HG03378 (cell line): ENCODE data around the gene OSBPL3.

Experiments
- ATAC-seq: cut with Tn5 transposase; IDR thresholded peaks from one replicate; pipeline ENCODE4 v1.9.1; 2021; ENCODE audit warnings: mild to moderate bottlenecking, moderate library complexity; ENCODE audit not compliant: unreplicated experiment

Gene OSBPL3

DNA sequence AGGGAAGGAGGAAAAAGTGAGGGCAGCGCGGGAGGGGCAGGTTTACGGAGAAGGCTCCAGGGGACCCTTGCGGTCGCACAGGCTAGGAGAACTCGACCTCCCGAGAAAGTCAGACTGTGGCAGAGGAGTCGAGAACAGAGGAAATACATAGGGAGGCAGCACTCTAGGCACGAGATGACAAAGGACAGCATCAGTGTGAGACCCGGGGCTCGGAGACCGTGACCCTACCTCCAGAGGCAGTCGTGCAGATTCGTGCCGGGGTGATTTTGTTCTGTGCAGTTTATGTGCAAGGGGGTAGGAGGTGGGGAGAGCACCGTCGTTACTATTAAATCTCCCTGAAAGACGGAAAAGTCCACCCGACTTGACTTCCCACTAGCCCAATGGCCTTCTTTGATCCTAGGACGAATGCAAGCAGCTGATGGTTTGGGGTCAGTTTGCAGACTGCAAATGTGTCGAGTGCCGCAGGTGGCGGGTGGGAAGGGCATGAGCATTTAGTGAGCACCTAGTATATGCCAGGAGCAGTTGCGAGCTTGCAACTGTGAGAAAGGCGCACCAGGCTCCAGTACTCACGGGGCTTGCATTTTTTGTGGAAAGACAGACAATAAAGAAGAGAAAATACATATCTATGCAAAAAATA lies 674 bp upstream of the OSBPL3 start:
- peak; percentile 8 for ATAC-seq

GRCh38 chr7:24979470-24979862 lies 512 bp downstream of the OSBPL3 start:
- peak; percentile 37 for ATAC-seq

DNA sequence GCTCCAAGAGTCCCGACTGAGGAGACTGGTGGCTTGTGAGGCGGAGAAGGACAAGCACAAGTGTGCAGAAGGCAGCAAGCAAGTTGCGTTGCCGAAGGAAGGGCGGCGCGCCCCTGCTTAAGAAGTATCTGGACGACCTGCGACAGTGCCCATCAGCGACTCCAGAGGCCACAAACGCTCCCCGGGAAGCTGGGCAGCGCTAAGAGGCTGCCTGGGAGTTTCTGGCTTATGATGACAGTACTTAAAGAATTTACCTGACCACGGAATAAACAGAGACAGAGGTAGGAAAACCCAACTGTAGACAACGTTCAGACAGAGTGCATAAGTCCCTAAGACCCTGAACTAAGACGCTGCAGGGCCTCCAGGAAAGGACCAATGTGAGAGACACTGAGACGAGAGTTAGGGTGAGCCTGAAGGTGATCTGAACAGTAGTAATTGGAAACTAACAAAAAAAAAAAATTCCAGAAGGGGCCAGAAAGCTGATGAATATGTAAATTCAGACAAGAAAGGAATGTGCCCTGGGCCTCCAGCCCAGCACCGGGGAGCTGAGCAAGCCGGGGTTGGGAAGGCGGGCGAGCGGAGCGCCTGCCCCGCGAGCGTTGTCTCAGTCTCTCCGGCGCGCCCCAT lies 1.0 kb downstream of the OSBPL3 start:
- ATAC-seq, result peak; percentile 5

- ATAC-seq, result no peak
Measured at GRCh38 chr7:24975644-24976260, 4.2 kb downstream of the OSBPL3 start.

- ATAC-seq, result no peak
Measured at GRCh38 chr7:24975172-24975571, 4.8 kb downstream of the OSBPL3 start.

DNA sequence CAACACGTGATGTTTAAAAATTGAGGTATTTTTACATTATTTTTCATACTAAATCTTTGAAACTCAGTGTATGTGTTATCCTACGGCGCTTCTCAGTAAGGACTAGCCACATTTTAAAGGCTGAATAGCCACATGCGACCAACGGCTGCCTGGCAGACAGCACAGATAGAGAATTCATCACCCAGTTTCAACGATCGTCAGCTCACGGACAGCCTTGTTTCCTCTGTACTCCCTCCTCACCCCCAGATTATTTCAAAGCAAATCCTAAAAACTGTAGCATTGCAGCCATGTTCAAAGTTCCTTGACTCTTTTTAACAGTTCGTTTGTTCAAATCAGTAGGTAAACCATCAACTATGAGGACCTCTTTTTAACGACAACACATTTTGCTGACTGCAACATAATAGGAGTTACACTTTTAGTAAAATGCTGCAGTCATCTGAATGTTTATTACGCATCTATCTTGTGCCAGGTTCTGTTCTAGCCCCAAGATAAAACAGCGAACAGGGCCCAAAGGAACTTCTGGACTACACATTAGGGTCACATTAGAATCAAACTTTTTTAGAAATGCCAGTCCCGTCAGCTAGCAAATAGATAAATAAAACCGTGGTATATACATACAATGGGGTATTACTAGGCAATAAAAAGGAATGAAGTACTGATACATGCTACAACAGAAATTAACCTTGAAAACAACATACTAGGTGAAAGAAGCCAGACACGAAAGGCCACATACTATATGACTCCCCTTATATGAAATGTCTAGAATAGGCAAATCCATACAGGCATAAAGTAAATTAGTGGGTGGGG lies 5.7 kb downstream of the OSBPL3 start:
- no peak for ATAC-seq

DNA sequence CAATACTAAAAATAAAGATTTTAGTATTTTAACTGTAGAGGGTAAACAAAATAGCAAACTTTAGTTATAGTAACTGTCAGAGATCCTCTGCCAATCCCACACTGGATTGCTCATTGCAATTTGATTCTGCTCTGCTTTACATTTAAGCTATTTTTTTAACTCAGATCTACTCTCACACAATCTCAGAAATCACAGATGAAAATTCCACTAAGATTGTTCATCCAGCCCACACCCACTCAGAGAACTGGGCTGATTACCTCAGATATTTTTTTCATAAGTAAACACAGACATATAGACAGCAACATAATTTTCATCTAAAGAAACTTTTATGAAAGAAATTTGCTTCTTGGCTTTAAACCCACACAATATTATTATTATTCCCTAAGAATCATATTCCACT lies 7.0 kb downstream of the OSBPL3 start:
- no peak for ATAC-seq

GRCh38 chr7:24972166-24972477 lies 7.9 kb downstream of the OSBPL3 start:
- no peak for ATAC-seq

DNA sequence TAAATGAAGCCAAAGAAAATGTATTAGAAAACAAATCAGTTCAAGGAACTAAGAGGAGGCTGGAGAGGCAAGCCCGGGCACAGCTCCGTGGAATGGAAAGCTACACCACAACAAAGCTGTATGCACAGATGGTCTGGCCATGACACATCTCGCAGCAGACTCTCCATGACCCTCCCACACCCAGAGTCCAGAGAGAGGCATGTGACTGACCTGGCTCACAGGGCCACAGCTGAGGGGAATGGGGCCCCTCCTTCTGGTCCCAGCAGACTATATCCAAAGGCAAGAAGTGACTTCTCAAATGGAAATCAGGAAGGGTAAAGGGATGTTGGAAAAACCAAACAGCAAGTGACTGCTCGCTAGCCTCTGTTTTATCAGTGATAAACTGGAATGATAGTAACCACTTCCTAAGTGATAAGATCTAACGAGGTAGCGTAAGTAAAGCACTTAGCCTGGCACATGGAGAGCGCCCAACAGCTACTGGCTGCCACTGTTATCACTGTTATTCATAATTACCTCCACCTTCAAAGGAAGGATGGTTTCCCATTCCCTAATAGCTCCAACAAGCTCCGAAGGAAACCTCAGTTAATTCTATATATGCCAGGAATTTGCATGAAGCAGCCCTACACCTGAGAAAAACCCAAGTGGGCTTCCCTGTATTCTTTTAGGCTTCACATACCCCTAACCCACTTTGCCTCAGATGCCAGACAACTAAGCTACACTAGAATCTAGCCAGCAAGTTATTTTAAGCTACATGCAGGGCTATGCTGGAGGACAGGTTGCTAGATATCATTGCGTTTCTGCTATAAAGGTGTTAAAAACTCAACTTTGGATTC lies 8.4 kb downstream of the OSBPL3 start:
- ATAC-seq, result no peak

- no peak for ATAC-seq
Measured at GRCh38 chr7:24970676-24971075, 9.3 kb downstream of the OSBPL3 start.

DNA sequence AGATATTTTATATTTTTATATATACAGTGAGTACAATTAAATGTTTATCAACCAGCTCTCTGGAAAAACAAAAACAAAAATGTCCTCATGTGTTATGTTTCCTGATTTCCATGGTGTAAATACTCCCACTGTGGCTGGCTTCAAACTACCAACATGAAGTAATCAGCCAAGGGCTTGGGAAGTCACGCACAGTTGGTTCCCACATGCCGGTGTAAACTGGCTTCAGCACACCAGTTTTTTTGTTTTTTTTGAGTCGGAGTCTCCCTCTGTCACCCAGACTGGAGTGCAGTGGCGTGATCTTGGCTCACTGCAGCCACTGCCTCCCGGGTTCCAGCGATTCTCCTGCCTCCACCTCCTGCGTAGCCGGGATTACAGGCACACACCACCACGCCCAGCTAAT lies 11.8 kb downstream of the OSBPL3 start:
- no peak for ATAC-seq

DNA sequence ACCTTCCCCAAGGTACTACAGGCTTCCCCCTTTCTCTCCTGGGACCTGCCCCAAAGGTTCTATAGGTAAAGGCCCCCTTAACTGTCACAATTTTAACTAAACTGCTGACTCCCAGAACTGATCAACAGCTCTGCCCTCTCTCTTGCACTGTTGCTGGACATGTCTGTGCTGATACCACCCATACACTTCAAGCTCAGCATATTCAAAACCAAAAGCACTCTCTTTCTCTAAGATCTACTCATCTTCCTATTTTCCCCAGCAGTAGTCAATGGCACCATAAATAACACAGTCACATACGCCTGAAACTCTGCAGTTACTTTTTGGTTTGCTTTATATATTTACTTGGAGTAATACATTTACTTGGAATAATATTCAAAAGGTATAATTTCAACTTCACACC lies 12.3 kb downstream of the OSBPL3 start:
- ATAC-seq, result no peak

DNA sequence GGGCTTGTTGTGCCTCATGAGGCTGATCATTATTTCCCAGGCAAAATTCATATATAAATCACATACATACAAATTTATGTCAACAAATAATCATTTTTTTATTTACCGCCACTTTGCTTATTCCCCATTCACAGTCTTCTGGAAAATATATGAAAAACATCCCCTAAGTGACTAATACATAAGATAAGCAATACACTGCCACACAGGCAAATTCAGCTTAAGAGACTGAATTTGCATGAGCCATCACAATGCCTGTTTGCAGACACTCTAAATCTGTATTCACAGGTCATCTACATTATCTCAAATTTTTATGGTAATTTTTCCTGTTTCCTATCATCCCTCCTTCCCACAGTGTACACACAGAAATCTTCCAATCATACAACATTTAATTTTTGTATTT lies 13.2 kb downstream of the OSBPL3 start:
- ATAC-seq, result no peak

DNA sequence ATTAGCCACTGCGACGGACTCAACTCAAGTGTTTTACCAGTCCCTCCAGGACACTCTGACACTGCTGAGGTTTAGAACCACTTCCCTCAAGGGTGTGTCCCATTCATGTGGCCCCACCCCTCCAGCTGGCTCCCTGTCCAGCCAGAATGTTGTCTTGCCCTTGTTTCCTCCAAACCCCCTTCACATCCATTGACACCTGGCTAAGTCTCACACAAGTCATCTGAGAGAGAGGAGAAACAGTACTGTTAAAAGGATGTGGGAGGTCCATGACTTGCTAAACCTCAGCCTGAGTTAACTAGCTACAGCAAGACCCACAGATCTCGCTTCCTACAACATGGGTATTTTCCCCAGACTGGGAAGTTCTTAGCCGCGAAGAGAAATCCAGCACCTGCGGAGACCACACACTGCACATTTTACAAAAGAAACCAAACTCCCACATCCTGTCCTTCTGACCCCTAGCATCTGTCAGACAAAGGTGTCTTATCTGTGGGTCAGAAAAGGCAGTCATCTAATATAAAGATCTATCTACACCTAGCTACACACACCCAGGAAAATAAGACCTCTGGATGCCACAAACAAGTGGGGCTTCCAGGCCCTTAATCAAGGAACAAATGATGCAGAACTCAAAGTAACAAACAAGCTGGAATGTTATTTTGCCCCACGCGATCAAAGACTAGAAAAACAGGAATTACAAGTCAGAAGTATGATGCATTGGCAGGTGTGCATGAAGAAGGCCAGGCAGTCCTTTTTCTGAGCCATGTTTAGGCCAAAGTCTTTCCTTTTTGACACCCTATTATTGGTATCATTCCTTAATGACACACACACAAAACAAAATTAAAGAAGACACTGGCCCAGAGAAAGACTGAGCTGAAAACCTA lies 13.9 kb downstream of the OSBPL3 start:
- peak; percentile 86 for ATAC-seq

- ATAC-seq, result no peak
Measured at GRCh38 chr7:24964191-24964590, 15.8 kb downstream of the OSBPL3 start.

DNA sequence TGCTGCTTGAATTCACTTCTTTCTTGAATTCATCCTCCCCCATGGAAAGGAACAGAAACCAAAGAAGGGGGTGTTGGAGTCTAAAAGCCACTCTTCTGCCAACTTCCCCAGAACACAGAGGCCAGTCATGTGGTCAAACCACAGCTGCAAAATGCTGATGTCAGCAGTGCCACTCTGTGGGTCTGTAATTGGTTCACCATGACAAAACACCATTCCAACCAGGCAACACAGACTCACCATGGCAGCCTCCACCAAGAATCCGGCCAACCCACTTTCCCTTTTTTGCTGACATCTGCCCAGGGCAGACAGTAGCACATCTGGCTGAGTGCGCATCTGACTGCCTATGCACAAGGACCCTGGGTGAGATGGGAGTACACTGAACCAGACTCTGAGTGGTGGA lies 16.8 kb downstream of the OSBPL3 start:
- ATAC-seq, result peak; percentile 34

- ATAC-seq, result no peak
Measured at GRCh38 chr7:24962418-24962962, 17.5 kb downstream of the OSBPL3 start.

- ATAC-seq, result no peak
Measured at GRCh38 chr7:24959735-24960485, 20.1 kb downstream of the OSBPL3 start.

DNA sequence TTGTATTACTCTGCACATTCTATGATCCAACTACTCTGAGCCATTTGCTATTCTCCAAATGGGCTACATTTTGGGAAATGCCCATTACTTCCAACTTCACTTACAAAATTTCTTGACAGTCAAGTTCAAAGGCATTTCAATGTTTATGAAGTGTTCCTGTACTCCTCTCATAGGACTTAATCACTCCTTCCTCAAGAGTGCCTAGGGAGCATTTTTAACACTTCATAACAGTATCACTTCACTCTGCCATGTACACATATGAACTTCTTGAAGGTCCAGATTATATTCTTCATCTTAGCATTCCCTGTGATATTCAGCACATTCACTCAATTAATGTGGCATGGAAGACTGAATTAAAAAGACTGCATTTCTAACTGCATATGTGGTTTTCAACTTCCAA lies 21.6 kb downstream of the OSBPL3 start:
- ATAC-seq, result no peak
